GM20431 (cell line): ENCODE results near the gene LSM7.
"Not testable (repeated sequence)": the region's sequence is repeated elsewhere in the genome, so short reads cannot be mapped to it uniquely, and the experiment has no call there.

ENCODE experiments used
- in situ Hi-C: fragments of 300-500 bp; cut with MseI, MboI; formaldehyde crosslinking; loops from one replicate; pipeline ENCODE4 v1.15.0; 2020; ENCODE audit warnings: low sequenced_read_pairs; ENCODE audit not compliant: unreplicated experiment

LSM7 gene

GRCh38 chr19:2283835-2284507 lies 44.4 kb downstream of the LSM7 start:
- in situ Hi-C loops = no loop called here

DNA sequence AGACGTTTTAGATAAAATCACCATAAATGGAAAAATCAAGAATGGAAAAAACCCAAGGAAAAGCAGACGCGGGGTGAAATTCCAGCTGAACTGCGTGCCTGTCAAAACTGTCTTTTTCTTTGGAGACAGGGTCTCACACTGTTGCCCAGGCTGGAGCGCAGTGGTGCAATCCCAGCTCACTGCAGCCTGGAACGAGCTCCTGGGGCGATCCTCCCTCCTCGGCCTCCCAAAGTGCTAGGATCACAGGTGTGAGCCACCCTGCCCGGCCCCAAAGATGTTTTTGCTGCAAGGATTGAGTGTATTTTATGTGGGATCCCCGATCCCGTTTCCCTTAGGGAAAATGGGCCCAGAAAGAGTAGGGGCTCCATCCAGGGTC lies 45.5 kb downstream of the LSM7 start:
- in situ Hi-C loops = no loop called here

DNA sequence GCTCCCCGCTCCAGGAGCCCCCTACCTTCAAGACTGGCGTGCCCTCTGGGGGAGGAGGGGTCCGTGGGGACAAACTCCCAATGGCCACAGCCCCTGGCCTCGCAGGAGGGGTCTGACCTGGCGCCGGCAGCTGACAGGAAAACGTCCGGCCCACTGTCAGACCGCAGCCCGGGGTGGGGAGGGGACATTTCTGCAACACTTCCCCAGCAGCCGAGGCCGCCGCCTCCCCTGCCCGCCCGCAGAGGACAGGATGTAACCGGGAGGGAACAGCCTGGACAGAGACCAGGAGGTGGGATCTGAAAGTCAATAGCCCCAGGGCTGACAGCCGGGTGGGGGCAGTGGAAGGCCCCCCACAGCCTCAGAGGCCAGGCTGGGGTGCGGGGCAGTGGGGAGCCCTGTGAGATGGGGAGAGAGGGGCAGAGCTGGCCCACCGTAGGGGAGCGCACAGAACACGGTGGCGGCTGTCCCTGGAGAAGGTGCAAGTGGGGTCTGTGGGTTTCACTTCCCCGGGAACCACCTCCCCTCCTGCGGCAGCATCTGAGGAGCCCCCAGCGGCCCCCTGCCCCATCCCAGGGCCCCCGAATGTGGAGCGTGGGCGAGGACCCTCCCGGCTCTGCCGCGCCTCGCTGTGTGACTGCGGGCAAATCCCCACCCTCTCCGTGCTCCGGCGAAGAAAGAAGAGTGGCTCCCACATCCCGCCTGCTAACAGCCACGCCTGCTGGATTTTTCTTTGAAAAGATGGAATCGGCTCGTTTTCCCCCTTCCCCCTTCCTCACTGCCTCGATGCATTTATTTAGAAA lies 46.1 kb downstream of the LSM7 start, which contains the start of gene PEAK3:
TSS of gene PEAK3 (minus strand) at position 114 of the 800 bp plus-strand sequence. CDS start 1,244 bp downstream, outside the sequence.
- in situ Hi-C loops = no loop called here

DNA sequence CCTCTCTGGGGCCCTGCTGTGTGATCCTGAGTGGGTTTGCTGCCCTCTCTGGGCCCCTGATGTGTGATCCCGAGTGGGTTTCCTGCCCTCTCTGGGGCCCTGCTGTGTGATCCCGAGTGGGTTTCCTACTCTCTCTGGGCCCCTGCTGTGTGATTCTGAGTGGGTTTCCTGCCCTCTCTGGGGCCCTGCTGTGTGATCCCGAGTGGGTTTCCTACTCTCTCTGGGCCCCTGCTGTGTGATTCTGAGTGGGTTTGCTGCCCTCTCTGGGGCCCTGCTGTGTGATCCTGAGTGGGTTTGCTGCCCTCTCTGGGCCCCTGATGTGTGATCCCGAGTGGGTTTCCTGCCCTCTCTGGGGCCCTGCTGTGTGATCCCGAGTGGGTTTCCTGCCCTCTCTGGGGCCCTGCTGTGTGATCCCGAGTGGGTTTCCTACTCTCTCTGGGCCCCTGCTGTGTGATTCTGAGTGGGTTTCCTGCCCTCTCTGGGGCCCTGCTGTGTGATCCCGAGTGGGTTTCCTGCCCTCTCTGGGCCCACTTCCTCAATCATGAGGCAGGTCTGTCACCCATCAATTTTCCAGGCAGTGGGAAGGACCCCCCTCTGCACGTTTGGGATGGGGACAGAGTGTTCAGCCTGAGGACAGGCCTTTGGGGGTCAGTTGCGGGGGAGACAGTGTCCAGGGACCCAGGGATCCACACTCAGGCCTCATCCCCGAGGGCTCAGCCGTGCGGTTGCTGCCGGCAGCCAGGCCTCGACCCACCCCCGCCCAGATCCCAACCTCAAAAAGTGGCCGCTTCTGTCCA lies 46.9 kb downstream of the LSM7 start:
- in situ Hi-C loops = not testable (repeated sequence)

DNA sequence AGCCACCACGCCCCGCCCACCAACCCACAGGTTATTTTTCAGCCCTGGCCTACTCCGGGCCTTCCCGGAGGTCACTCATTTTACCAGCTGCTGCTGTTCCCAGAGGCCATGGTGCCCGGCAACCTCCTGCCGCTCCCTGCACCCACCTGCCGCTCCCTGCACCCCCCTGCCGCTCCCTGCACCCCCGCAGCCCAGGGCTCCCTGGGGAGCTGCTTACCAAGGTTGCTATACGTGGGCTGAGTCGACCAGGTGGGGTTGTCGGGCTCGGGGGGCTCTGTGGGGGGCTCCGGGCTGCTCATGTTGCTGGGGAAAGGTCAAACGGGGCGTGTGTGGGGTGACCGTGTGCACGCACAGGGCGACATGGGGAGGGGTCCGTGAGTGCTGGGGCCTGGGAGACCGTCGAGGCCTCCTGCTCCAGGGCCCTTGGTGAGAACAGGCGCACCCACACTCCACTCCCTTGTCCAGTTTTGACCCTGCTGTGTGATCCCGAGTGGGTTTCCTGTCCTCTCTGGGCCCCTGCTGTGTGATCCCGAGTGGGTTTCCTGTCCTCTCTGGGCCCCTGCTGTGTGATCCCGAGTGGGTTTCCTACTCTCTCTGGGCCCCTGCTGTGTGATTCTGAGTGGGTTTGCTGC lies 47.6 kb downstream of the LSM7 start:
- in situ Hi-C loops = no loop called here

- in situ Hi-C loops = no loop called here
These were observed 49.8 kb downstream of the LSM7 start for GRCh38 chr19:2278459-2279158.

DNA sequence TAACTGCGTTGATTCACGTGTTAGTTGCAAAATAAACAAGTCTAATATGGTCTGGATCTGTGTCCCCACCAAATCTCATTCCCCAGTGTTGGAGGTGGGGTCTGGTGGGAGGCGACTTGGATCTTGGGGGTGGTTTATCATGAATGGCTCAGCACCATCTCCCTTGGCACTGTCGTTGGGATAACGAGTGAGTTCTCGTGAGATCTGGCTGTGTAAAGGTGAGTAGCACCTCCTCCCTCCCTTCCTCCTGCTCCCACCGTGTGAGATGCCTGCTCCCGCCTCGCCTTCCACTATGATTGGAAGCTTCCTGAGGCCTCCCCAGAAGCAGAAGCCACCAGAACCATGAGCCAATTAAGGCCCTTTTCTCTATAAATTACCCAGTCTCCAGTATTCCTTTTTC lies 51.2 kb downstream of the LSM7 start:
- in situ Hi-C loops = no loop called here

DNA sequence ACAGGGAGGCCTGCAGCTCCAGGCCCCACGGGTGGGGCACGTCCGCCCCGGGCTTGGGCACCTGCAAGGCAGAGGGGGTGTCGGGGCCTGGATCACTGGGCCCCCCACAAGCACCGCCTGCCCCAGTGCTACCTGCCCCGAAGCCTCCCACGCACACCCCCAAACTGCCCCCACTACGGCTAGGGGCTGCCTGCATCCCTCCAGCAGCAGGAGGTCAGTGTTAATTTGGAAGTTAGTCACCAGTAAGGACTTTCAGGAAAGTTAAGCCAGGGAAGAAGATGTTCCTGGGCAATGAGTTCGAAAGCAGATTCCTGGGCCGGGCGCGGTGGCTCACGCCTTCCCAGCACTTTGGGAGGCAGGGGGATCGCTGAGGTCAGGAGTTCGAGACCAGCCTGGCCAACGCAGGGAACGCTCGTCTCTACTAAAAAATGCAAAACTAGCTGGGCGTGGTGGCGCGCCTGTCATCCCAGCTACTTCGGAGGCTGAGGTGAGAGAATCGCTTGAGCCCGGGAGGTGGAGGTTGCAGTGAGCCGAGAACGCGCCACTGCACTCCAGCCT lies 51.9 kb downstream of the LSM7 start:
- in situ Hi-C loops = no loop called here

DNA sequence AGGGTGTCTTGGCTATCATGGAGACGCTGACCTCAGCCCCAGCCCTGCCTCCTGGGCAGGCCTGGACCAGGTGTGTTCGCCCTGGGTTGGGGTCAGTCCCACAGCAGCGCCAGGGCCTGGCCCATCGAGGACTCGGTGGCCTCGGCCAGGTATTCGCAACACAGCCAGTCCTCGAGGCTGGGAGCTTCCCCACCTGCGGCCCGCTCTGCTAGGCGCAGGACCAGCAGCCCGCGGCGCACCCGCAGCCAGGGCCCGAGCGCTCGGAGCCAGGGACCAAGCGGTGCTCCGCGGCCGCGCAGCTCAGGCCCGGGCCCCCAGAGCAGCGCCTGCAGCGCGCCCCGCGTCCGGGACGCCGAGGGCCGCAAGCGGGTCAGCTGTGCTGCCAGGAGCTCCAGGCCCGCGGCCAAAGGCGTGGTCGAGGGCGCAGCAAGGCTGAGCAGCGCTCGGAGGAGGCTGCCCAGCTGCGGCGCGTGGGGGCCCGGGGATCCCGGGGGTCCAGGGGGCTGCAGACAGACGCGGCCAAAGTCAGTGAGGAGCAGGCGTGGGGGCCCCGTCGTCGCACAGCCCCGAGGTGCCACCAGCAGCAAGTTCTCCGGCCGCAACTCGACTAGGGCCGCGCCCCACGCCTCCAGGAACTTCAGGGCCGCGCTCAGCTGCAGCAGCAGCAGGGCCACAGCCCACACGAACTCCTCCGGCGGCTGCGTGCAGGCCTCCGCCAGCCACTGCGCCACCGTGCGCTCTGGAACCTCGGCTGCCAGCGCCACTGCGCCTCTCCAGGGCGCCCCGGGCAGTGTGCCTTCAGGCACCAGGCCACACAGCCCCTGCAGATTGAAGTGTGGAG lies 52.6 kb downstream of the LSM7 start:
- in situ Hi-C loops = no loop called here

GRCh38 chr19:2274931-2275535 lies 53.4 kb downstream of the LSM7 start:
- in situ Hi-C loops = no loop called here

DNA sequence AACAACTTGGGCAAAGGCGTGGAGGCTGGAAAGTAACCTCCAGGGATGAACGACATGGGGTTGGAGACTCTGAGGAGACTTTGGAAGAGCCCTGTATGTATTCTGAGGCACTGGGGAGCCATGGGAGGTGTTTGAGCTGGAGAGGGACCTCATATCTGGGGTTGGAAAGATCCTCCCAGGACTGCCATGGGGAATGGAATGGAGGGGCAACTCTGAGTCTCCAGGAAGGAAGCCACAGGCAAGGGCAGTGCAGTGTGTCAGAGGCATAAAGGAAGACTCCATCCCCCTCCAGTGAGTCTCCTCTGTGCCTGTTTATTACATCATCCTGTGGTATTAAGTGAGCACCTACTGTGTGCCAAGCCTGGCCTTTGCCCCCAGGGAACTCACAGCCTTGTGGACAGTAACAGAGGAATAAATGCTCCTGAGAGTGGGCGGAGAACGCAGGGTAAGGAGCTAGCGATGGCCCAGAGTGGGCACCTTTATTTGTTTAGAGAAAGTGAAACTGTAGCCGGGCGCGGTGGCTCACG lies 54.1 kb downstream of the LSM7 start:
- in situ Hi-C loops = no loop called here

GRCh38 chr19:2273356-2274184 lies 54.8 kb downstream of the LSM7 start:
- in situ Hi-C loops = no loop called here
